HEK293 (cell line): ENCODE data around the gene ELAC1.

ENCODE experiments used
- CTCF ChIP-seq: fragments of 450-650 bp; formaldehyde crosslinking; IDR thresholded peaks from 2 replicates; pipeline ENCODE4 v1.5.1; 2016; ENCODE audit warnings: missing biosample characterization, missing genetic modification characterization
- HOXA7 ChIP-seq: sonication (generic); formaldehyde crosslinking; IDR thresholded peaks from 2 replicates; pipeline ENCODE4 v1.8.1; 2022; ENCODE audit warnings: missing genetic modification reagents, borderline replicate concordance
- MYNN ChIP-seq: fragments of 450-650 bp; formaldehyde crosslinking; IDR thresholded peaks from 2 replicates; pipeline ENCODE4 v1.5.1; 2016; ENCODE audit warnings: missing biosample characterization, missing genetic modification characterization, borderline replicate concordance
- PRDM10 ChIP-seq: fragments of 450-650 bp; formaldehyde crosslinking; IDR thresholded peaks from 2 replicates; pipeline ENCODE4 v1.5.1; 2016; ENCODE audit warnings: missing biosample characterization, missing genetic modification characterization
- TCF7L2 ChIP-seq: IDR thresholded peaks from 2 replicates; pipeline ENCODE4 v1.6.1; 2011; ENCODE audit warnings: low read depth, mild to moderate bottlenecking, inconsistent platforms, low read length, moderate library complexity, borderline replicate concordance
- ZFP41 ChIP-seq: fragments of 450-650 bp; formaldehyde crosslinking; IDR thresholded peaks from 2 replicates; pipeline ENCODE4 v1.5.1; 2016; ENCODE audit warnings: missing biosample characterization, missing genetic modification characterization, borderline replicate concordance
- ZNF501 ChIP-seq: fragments of 450-650 bp; formaldehyde crosslinking; IDR thresholded peaks from 2 replicates; pipeline ENCODE4 v1.5.1; 2016; ENCODE audit warnings: missing biosample characterization, missing genetic modification characterization
- ZNF521 ChIP-seq: fragments of 450-650 bp; formaldehyde crosslinking; IDR thresholded peaks from 2 replicates; pipeline ENCODE4 v1.5.1; 2017; ENCODE audit warnings: missing biosample characterization, mild to moderate bottlenecking, missing genetic modification characterization
- ZNF645 ChIP-seq: fragments of 450-650 bp; formaldehyde crosslinking; IDR thresholded peaks from 2 replicates; pipeline ENCODE4; 2016; ENCODE audit warnings: missing biosample characterization, missing genetic modification characterization
- ZNF707 ChIP-seq: fragments of 450-650 bp; formaldehyde crosslinking; IDR thresholded peaks from 2 replicates; pipeline ENCODE4 v1.5.1; 2016; ENCODE audit warnings: missing biosample characterization, missing genetic modification characterization
- ZNF76 ChIP-seq: fragments of 450-650 bp; formaldehyde crosslinking; IDR thresholded peaks from 2 replicates; pipeline ENCODE4; 2016; ENCODE audit warnings: low read depth, missing biosample characterization, missing genetic modification characterization, borderline replicate concordance
- ZNF777 ChIP-seq: fragments of 450-650 bp; formaldehyde crosslinking; IDR thresholded peaks from 2 replicates; pipeline ENCODE4 v1.5.1; 2017; ENCODE audit warnings: missing biosample characterization, missing genetic modification characterization, borderline replicate concordance
- ZNF791 ChIP-seq: fragments of 450-650 bp; formaldehyde crosslinking; IDR thresholded peaks from 2 replicates; pipeline ENCODE4 v1.5.1; 2016; ENCODE audit warnings: missing biosample characterization, missing genetic modification characterization
- ZNF792 ChIP-seq: fragments of 450-650 bp; formaldehyde crosslinking; IDR thresholded peaks from 2 replicates; pipeline ENCODE4 v1.5.1; 2016; ENCODE audit warnings: missing biosample characterization, missing genetic modification characterization

- TF ChIP-seq CTCF (no peak), ZNF707 (no peak), PRDM10 (no peak), ZNF792 (tag by site-specific recombination) (no peak), ZNF521 (tag by site-specific recombination) (no peak), ZNF645 (tag by site-specific recombination) (no peak), ZFP41 (no peak), ZNF791 (tag by site-specific recombination) (no peak), ZNF76 (tag by site-specific recombination) (no peak), ZNF501 (tag by site-specific recombination) (no peak), ZNF777 (tag by site-specific recombination) (no peak), HOXA7 (CRISPR knock-in tag) (no peak), TCF7L2 (no peak), MYNN (no peak)
Measured at GRCh38 chr18:50969448-50969847, 1.6 kb downstream of the ELAC1 start.
